ENCODE measurements around the gene SETX. TPM values are rescaled to one million over a fixed set of nuclear protein-coding genes. Genes with fewer than 3 reads are reported as not detected.

SETX gene
- total RNA-seq, 1 donor from 2014 or later: 53.4 TPM

GRCh38 chr9:132356324-132356924 is 1.6 kb upstream of the SETX start:
- peak; percentile 69 for DNase-seq (ENCODE audit: low spot score)

DNA sequence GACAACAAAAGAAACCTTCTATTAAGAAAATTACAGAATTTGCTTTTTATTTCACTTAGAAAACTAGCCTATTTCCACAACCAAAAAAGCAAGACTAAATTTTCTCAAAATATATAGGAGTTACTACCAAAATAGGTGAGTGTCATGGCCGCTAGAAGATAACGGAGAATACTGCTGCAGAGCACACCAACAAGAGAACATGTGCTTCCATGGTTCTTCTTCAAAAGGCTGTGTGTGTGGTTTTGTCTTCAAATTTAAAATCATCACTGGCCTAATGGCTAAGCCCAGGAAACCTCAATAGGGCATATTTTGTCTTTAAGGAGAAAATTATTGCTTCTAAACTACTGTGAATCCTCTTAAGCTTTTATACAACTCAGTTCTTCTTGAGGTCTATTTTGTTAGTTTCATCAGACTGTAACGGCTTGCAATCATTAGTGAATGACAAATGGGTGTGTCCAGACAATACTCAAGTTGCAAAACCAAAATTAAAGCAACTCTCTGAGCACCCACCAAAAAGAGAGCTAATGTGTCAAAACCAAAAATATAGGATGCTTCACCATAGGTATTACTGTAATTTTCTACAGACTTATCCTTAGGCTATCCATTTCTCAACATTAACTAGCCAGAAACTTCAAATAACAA is 3.3 kb downstream of the SETX start:
- DNase-seq (ENCODE audit: low spot score): no peak

DNA sequence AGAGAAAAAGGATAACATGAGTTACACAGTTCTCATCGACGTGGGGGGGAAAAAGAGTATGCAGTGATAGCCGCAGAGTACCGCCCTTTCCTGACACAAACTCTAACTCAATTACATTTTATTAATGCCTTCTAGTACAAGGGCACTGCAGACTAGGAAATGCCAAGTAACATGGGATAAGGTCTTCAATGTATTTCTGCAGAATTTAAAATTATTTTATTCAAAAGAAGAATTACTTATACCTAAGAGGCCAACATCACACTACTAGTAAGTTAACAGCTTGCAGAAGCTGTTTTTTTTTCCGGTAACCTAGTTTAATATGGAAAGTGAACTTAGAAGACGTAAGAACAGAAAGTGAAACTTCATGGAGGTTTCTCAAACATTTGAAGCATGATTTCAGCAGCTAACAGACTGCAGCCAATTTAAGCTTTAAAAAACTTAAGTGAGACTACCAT is 3.9 kb downstream of the SETX start:
- DNase-seq (ENCODE audit: low spot score): no peak

- no peak for DNase-seq (ENCODE audit: low spot score)
These were observed 6.1 kb downstream of the SETX start for GRCh38 chr9:132348676-132349075.

GRCh38 chr9:132346177-132346576 is 8.6 kb downstream of the SETX start:
- no peak for DNase-seq (ENCODE audit: low spot score)

DNA sequence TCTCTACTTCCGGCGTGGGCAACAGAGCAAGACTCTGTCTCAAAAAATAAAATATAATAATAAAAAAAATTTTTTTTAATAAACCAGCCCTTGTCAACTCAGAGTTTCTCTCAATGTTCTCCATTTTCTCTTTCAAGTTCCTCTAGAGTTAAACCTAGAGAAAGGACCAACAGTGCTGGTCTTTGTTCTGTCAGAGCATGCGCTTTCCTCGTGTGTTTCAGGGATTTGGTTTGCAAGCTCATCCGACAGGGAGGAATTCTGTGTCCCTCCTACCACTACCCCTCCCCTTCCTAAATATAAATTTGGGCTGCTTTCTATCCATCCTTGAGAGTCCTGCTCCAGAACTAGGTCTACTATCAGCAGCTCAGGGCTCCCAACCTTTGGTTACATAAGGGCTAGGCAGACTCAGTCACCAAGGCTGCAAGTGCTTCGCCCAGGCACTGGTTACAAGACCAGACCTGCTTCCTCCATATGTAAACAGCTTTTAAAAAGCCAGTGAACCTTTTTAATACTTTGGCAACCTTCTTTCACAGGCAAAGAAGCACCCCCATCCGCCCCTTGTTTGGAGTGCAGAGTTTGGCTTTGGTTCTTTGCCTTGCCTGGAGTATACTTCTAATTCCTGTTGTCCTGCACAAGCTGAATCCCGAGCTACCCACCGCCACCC is 13.5 kb downstream of the SETX start:
- DNase-seq (ENCODE audit: low spot score): no peak

GRCh38 chr9:132334364-132334763 is 20.4 kb downstream of the SETX start:
- DNase-seq (ENCODE audit: low spot score): no peak

DNA sequence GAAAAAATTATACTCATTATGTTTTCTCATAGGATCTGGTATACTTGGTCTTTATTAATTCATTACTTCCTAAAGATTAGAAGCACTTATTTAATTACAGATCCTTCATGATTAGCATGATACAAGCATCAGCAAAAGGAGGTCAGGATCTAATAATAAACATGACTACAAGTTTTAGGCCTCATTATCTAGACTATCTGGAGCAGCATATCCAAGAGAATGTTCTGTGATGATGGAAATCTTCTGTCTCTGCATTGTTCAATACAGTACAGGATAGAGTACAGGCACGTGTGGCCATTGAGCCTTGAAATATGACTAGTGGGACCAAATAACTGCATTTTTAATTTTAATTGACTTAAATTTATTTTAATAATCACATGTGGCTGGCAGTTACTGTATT is 21.2 kb downstream of the SETX start:
- DNase-seq (ENCODE audit: low spot score): no peak

DNA sequence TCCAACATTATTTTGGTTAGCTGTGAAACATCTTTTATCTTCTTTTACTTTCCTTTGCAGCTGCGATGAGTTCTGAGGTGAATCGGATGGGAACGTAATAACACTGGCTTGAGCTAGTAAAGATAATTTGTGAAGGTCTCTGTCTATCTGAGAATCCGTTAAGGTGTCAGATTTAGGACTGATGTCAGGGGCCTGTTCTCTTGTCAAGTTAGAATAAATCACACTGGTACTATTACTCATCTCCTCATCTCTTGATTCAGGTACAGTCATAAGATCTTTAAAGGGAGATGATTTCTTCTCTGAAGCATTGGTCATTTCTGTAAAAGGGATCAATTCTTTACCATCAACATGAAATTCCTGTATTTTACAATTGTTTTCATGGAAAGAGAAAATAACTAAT is 26.2 kb downstream of the SETX start:
- DNase-seq (ENCODE audit: low spot score): no peak

DNA sequence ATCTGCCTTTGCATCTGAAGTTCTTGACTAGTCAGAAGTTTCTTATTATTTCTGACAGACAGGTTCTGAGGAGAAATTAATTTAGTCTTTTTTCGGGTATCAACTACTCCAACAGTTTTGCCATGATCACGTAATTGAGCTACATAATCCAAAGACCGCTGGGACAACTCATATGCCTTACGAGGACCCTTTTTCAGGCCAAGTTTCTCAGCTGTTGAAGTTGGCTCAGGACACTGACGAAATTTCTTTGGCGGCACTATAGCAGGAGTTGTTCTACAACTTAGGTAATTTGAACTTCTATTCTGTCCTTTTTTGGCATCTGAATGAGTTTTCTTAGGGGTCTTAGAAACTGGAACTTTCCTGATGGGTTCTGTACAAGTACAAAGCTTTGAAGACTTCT is 27.2 kb downstream of the SETX start:
- no peak for DNase-seq (ENCODE audit: low spot score)

DNA sequence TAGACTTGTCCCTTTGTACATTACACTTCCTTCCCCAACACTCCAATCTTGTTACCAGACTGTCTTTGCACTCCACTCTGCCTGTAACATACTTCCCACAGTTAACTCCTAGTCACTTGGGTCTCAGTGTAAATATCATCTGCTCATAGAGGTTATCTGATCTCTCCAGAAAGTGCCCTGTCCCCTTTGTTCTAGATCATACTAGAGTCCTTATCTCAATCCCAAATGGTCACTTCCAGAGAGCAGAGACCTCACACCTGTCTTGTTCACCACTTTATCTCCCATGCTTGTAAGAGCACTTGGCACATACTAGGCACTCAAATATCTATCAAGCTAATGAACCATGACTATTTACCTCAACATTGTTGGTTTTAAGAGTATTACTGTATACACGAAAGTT is 30.4 kb downstream of the SETX start:
- DNase-seq (ENCODE audit: low spot score): no peak

GRCh38 chr9:132319421-132320110 is 35.2 kb downstream of the SETX start:
- DNase-seq (ENCODE audit: low spot score): no peak

GRCh38 chr9:132312873-132313272 is 41.9 kb downstream of the SETX start:
- DNase-seq (ENCODE audit: low spot score): no peak

- no peak for DNase-seq (ENCODE audit: low spot score)
These were observed 42.4 kb downstream of the SETX start for GRCh38 chr9:132312426-132312825.

DNA sequence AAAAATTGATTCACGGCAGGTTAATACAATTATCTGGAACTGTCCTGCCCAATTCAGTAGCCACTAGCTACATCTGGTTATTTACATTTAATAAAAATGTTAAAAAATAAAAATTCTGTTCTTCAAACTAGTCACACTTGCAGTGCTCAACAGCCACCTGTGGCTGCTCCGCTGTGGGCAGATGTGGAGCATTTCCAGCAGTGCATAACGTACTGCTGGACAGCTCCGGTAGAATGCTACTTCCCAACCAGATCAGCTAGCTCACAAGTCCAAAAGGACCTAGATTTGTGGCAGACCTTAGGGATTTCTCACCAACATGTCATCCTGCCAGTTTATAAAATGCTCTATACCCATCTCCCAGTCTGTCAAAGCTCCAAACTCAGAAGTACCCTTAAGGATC is 42.8 kb downstream of the SETX start:
- no peak for DNase-seq (ENCODE audit: low spot score)

GRCh38 chr9:132309056-132309455 is 45.7 kb downstream of the SETX start:
- DNase-seq (ENCODE audit: low spot score): no peak

DNA sequence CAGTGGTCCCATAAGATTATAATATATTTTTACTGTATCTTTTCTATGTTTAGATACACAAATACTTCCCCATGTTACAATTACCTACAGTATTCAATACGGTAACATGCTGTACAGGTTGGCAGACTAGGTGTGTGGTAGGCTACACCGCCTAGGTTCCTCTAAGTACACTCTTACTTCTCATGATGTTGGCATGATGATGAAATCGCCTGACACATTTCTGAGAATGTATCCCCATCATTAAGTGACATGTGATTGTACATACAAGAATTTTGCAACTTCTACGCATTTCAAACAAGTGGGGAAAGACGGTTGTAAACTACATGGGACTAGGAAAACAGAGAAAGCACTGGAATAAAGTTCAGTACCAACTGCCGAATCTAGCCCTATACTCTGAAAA is 53.3 kb downstream of the SETX start:
- no peak for DNase-seq (ENCODE audit: low spot score)

DNA sequence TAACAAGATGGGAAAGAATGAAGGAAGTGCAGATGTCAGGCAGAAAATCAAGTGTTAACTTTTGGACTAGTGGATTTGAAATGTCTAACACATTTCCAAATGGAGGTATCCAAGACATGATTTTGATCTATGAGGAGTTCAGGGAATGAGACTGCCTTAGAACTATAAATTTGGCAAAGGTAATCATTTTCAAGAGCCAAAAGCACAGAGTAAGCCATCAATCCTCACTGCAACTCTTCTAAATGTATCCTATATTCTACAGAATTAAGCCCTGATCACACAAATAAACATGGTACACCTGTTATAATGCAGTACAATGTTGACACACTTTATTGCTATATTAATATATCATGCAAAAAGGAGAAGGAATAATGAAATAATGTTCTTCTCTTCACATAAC is 55.6 kb downstream of the SETX start:
- DNase-seq (ENCODE audit: low spot score): no peak

DNA sequence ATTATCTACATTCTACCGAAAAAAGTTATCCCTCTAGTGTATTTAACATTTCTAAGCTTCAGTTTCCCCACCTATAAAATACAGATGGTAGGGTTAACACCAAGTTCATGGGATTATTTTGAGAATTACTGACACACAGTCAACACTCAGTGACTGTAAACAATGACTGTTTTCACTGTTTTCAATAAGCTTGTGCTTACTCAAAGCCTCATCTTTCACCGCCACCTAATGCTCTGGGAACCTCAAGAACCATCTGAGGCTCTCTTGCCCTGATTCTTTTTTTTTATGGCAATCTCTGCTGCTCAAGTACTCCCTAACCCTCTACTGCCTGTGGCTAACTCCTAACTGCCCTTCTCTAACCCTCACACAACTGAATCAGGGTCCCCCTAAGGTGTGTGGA is 59.6 kb downstream of the SETX start:
- no peak for DNase-seq (ENCODE audit: low spot score)

DNA sequence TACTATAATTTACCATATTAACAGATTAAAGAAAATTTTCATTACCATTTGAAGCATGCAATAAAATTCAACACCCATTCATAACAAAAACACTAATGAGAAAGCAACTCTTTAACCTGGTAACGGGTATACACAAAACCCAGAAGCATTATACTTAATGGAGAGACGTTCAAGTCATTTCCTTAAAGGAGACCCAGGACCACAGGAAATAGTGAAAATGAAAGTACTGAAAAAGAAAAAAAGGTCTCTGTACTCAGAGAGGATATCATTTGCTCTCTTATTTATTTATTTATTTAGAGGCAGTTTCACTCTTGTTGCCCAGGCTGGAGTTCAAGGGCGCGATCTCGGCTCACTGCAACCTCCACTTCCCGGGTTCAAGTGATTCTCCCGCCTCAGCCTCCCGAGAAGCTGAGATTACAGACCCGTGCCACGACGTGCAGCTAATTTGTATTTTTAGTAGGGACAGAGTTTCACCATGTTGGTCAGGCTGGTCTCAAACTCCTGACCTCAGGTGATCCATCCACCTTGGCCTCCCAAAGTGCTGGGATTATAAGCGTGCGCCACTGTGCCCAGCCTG is 61.6 kb downstream of the SETX start:
- no peak for DNase-seq (ENCODE audit: low spot score)

GRCh38 chr9:132288966-132289365 is 65.8 kb downstream of the SETX start:
- no peak for DNase-seq (ENCODE audit: low spot score)

- no peak for DNase-seq (ENCODE audit: low spot score)
These were observed 66.4 kb downstream of the SETX start for GRCh38 chr9:132288361-132288760.

All from mesenteric fat pad (tissue), 1 donor.